ENCODE measurements around the gene IFNA14.
"Not testable (repeated sequence)": the region's sequence is repeated elsewhere in the genome, so short reads cannot be mapped to it uniquely, and the experiment has no call there.

IFNA14 gene

DNA sequence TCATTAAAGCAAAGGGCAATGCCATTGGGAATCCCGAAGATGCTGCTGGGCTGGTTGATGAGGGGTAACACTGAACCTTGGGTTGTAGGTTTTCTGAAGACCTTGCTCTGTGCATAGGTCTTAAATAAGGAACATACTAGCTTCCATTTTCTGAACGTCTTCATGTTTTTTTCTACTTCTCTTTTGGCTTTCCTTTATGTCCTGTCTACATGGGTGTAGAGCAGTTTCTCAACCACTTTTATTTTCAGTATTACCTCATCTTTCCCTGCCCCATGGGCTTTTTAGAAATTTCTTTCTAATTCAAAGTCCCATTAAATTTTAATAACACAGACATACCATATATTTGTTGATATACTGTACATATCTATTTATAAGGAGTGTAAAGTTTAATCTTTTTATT, at the start of gene IFNA14:
Gene IFNA14, minus strand, starts transcription at position 95 of the 400 bp plus-strand sequence. Its CDS starts 70 bp downstream, at position 25.
- peak; percentile 85 for DNase-seq

DNA sequence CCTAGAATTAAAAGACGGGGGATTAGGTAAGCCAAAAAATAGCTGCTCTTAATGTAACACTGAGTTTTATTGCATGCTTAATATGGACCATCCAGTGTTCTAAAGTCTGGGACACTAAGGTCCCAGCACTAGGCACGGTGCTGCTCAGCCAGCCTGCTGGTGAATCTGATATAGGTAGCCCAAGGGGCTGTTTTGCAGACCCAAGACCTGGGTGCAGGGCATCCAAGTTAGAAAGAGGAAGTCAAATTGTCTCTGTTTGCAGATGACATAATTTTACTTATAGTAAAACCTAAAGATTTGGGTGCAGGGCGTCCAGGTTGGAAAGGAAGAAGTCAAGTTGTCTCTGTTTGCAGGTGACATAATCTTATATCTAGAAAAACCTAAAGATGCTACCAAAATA, 47.5 kb upstream of the IFNA14 start:
- no peak for DNase-seq

DNA sequence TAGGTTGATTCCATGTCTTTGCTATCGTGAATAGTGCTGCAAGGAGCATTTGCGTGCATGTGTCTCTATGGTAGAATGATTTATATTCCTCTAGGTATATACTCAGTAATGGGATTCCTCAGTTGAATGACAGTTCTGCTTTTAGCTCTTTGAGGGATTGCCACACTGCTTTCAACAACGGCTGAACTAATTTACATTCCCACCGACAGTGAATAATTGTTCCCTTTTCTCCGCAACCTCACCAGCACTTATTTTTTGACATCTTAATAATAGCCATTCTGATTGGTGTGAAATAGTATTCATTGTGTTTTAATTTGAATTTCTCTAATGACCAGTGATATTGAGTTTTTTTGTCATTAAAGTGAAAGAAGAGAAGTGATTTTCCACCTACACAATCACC, 46.9 kb upstream of the IFNA14 start:
- peak; percentile 82 for DNase-seq

DNA sequence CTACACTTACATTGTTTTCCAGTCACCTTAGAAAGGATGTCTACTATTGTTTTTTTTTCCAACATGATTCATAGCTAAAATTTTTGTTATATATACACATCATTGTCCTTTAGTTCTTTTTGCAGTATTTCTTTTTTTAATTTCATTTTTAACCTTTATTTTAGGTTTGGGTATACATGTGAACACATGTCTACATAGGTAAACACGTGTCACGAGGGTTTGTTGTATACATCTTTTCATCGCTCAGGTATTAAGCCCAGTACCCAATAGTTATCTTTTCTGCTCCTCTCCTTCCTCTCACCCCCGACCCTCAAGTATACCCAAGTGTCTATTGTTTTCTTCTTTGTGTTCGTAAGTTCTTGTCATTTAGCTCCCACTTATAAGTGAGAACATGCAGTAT, 46.3 kb upstream of the IFNA14 start:
- DNase-seq = no peak

DNA sequence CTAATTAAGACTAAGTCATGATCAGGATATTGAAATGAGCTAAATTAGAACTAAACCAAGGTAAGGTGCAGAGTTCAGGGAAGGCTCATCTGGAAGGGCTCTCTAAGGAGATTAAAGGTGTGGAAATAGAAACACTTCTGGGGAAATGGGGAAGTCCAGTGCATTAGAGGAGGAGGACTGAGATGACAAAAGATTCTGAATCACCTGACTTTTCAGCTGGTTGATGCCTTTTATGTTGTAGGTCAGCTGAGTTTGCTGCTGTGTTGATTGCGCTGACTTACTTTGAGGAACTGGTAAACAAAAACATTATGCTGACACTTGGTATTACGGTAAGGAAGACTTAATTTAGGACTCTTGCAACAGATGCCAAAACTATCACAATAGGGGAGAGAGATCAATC, 41.5 kb upstream of the IFNA14 start:
- DNase-seq = peak; percentile 63

DNA sequence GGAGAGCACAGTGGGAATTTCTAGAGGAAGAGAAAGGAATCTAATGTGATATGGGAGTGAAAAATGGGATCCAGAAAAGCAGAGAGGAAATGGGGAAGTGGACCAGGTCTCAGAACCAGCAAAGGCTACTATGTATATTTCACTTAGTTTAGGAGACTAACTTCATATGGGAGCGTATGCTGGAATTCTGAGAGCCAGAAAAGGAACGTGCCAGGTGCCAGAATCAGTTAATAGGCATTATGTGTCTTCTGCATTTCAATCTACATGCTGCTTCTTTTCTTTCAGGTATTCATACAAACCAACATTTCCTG, 28.5 kb upstream of the IFNA14 start:
- no peak for DNase-seq

DNA sequence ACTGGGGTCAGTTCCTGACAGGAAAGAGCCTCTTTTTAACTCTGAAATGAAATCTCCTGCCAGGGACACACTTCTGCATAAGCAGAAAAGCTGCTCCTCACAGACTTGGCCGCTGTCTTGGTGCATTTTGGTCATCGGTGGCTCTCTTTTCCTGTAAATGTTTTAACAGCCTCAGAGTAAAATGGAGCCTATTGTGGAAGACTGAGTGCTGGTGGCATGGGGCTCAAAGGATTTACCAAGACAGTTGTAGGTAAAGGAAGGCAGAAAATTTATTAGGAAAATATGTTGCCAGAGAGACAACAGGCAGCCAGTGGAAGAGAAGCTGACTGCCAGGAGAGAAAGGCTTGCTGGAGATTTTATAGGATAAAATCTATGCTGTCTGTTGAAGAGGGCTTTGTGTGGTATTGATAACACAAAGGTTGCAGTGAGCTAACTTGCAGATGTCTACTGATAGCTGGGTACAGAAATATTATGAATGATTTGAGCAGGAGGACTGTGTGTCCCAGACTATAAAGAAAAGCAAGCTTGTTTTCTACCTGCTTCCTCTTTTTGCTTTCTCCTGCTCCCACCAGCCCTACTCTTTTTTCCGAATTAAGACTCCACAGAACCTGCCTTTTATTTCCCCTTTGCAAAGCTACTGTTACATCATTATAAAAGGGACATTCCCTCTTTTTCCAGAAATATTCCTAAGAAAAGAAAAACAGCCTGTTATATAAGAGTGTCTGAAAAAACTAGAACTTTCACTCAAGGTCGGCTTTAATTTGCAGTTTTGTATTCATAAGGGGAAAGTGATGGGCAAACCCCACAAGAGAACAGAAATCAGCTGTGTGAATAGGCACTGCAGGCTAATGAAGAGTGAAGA, 27.9 kb upstream of the IFNA14 start:
- peak; percentile 3 for DNase-seq

DNA sequence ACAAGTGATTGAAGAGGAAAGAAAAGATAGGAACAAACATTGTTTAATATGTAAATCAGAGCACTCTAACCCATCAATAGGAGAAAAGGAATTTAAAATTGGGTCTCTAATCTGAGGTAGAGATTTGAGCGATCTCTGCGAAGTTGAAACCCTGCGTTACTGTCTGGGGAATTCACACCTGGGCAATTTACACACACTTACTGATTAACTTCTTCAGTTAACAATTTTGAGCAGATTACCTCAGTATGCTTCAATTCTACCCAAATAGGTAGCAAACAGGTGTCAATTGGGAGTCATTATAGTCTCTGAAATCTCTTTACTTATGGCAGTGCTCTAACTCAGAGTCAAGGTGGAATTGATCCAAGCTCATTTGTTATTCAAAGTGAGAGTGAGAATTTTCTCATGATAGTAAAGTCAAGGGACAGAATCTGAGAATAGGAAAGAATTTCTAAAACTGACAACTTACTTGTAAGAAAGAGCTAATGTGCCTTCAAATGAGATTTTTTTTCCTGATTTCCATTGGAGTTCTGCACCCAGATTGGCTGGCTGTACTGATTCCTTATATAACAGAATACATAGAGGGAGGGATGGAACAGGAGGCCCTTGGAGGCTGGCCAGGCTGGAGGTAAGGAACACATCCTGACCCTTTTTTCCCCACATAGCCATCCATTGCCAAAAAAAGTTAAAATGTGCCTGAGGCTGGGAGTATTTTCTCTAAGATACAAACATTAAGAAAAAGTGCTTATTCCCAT, 27.1 kb upstream of the IFNA14 start:
- no peak for DNase-seq

DNA sequence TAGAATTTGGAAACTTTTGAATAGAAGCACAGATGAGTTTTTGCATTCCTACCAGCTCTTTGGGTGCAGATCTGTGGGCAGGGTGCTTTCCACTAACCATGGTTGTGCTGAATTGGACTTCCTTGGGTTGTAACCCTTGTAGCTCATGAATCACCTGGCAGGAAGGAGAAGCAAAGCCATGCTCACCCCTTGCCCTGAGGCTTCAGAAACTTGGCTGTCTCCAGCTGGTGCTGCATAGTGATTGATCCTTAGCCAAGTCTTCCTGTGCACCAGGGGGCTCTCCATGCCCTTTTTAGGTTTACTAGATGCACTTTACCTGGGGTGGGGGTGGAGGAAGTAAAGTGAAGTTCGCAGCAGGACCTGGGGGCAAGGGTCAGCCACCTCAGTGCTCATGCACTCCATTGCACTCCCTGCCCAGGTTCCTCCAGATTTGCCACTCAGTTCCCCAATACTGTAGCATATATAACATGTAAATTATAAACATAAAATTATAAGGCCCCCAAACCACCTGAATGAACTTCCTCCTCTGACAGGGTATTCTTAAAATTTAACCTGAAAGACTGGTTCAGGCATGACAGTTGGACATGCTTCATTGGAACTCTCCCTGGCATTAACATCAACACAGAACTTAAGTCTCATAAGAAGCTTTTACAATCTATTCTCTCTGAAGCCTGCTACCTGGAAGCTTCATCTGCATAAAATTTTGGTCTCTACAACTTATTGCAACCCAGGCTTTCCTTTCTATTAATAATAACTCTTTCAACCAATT, 25.8 kb upstream of the IFNA14 start:
- no peak for DNase-seq

DNA sequence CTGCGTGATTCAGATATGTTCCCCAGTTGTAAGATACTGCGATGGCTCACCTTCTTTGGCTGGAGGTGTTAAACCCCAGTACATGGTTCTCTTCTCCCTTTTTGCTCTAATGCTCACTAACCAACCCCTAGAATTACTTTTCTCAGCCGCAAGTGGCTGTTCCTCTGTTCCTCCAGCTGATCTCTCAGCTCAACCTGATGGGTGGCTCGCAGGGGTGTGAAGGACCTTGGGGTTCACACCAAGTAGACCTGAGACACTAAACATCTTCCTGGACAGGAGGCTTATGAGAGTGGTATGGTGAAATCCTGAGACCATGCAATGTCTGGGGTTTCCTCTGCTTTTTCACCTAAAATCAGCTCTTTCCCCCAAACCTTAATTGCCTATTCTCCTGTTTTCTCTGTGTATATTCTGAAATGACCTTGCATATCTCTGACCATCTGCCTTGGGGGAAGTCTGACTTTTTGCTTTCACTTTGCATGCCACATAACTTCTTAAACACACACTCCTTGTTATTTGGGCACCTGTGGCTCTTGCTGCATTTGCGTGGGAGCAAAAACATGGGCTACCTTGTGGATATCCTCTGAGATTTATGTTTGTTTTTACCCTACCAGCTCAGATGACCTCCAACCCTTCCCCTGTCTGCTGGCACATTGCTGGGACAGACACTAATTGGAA, 15.9 kb upstream of the IFNA14 start:
- DNase-seq = no peak

DNA sequence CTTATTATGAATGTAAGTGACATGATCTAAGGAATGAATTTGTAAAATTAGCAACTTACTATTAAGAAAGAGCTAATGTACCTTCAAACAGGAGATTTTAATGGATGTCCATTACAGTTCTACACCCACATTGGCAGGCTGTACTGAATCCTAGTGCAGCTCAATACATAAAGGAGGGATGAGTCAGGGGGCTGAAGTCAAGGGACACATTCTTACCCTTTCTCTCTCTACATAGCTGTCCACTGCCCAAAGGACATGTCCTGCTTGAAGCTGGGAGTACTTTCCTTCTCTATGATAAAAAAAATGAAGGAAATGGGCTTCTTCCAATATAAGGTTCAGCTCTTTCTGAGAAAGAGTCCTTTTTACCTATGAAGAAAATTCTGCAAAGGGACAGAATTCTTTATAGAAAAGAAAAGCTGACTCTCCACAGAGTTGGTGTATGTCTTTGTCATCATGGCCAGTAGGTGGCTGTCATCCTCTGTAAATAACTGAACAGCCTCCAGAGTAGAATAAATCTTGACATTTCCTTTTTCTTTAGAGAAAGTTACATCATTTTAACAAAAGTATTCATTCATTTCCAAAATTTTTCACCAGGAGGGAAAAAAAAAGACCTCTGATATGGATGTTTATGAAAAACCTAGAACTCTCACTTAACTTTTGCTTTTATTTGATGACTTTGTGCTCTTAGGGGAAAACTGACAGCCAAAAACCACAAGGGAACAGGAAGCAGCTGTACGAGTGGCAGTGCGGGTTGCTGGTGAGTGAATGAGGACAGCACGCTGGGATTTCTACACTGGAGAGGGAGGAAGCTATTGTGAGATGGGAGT, 13.1 kb upstream of the IFNA14 start:
- peak; percentile 84 for DNase-seq

DNA sequence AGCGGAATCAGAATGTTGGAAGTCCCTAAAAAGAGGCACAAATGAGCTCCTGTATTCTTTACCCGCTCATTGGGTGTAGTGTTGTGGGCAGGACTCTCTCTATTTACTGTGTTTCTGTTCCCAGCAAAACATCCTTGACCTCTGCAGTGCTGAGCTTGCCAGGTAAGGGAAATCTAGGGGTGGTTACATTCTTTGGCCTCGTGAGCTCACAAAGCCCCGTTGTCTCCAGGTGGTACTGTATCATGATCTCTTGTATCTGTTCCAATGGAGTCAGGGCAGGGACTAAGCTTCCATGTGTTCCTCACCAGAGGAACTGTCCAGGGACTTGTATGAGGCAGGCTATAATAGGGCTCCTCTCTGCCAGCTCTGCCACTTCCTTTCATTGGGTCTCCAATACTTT, 11.8 kb upstream of the IFNA14 start:
- no peak for DNase-seq

DNA sequence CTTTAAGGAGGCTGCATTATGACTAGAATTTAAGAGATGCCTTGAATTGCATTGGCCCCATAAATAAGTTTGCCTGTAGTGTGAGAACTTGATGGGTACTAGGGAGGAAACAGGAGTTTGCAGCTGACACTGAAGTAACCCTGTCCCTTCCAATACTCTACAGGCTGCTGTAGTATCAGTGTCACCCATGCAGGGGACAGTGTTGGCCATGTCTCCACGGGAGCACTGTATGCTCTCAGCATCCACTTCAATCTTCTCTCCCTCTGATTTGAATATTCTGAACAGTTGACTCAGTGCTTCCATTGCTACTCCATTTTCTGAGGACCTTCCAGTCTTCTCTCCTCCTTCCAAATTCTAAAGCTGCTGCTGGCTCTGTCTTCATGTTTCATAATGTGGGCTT, 11.4 kb upstream of the IFNA14 start:
- no peak for DNase-seq

DNA sequence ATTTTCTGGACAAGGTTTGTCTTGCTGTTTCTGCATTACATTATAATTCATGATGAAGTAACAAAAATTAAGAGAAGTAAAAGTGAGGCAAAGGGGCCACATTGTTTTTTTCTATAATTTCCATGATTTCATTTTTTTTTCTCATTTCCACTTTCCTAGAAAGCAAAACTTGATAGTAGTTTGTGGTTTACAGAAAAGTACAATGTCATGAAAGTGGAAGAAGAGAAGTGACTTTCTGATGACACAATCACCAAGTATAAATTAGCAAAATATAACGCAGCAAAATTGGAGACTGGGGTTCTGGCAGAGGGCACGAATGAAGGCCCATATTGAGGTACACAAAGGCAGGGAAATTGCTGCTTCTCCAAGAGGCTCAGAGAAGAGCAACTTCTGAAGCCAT, 5.0 kb upstream of the IFNA14 start:
- peak; percentile 87 for DNase-seq

DNA sequence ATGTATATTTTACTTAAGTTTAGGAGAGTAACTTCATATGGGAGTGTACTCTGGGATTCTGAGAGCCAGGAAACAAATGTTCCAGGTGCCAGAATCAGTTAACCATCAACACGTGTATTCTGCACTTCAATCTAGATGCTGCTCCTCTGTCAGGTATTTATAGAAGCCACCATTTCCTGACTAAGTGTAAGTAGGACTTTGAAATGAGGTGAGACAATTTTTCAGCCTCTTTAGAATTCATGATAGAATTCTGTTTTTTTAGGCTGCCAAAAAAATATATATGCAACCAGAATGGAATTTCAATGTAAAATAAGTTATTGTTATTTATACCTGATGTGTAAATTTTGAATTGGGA, 3.5 kb downstream of the IFNA14 start:
- DNase-seq = not testable (repeated sequence)

DNA sequence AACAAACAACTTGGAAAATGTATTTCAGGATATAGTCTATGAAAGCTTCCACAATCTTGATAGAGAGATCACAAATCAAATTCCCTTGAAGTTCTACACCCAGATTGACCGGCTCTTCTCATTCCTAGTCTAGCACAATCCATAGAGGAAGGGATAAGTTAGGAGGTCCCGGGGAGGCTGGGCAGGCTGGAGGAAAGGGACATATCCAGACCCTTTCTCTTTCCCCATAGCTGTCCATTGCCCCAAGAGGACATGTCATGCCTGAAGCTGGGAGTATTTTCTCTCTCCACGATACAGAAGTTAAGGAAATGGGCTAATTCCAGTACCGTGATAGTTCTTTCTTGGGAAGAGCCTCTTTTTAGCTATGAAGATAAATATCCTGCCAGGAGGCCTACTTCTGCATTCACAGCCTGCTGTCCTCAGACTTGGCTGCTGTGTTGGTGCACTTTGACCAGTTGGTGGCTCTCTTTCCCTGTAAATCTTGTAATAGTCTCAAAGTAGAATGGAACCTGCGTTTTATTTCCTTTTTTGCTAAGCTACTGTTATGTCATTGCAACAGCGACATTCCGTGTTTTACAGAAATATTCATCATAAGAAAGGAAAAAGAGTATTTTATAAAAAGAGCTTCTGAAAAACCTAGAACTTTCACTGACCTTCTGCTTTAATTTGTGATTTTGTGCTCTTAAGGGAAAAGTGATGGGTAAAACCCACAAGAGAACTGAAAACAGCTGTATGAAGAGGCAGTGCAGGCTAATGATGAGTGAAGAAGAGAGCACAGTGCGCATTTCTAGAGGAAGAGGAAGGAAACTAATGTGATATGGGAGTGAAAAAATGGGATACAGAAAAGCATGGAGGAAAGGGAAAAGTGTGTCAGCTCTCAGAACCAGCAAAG, 4.1 kb downstream of the IFNA14 start:
- peak; percentile 77 for DNase-seq

DNA sequence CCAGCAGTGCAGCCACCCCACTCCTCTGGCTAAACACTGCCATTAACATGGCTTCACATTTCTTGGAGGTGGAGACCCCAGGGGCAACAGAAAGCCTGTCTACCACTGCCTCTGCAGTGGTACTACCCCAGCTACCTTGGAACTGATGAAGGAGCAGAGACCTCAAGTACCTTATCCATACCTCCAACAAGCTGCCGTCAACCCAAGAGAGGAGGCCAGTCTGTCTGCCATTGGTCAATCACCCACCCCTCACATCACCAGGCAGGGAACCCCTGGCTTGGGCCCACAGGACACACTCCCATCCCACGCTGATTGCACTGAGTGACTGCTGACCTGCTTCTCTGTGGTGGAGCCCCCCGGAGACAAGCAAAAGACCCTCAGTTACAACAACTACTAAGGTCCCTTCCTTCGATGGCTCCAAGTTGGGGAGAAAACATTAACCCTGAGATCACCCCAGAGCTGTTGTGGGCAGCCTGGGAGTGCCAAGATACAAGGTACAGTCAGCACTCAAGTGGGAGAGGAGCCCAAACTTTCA, 5.6 kb downstream of the IFNA14 start:
- no peak for DNase-seq

DNA sequence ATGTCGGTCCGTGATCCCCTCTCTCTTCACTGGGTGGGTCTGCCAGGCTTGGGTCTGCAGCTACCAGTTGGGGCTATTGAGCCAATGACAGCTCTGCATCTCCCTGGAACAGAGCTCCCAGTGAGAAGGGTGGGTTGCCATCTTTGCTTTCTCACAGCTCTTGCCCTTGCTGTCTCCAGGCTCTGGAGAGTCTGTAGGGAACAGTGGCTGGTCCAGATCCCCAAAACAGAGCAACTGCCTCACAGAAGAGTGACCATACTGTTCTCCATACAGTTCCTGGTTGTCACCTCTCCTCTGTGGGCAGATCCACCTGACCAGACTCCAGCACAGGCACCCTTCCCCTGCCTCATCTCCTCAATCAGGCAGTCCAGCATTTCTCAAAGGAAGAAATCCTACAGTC, 6.5 kb downstream of the IFNA14 start:
- DNase-seq = no peak

DNA sequence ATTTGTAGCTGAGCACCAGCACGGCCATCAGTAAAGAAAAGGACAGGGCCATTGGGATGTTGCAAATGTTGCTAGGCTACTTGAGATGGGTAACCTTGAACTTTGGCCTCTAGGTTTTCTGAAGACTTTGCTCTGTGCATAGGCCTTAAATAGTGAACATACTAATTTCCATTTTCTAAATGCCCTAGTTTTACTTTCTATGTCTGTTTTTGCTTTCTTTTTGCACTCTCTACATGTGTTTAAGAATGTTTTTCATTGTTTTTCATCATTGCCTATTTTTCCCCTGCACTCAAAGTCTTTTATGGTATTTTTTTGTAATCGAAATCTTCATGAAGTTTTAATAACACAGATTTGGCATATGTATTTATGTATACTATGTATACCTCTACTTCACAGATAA, 11.7 kb downstream of the IFNA14 start, which contains the start of gene IFNA17:
Gene IFNA17, minus strand, starts transcription at position 101 of the 400 bp plus-strand sequence. Its CDS starts 49 bp downstream, at position 52.
- peak; percentile 11 for DNase-seq

DNA sequence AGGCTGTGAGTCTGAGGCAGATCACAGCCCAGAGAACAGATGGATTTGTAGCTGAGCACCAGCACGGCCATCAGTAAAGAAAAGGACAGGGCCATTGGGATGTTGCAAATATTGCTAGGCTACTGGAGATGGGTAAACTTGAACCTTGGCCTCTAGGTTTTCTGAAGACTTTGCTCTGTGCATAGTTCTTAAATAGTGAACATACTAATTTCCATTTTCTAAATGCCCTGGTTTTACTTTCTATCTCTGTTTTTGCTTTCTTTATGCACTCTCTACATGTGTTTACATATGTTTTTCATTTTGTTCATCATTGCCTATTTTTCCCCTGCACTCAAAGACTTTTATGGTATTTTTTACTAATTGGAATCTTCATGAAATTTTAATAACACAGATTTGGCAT, 22.6 kb downstream of the IFNA14 start, which contains the start of gene IFNA16:
Gene IFNA16, minus strand, starts transcription at position 101 of the 400 bp plus-strand sequence. Its CDS starts 6 bp downstream, at position 95.
- DNase-seq = not testable (repeated sequence)

All from inflammatory macrophage treated with lipopolysaccharide for 4 hours (primary cell).